MM.1S (cell line): ENCODE measurements around the gene CCDC88C.
"Not testable (repeated sequence)": the region's sequence is repeated elsewhere in the genome, so short reads cannot be mapped to it uniquely, and the experiment has no call there.

Experiments
- DNase-seq: peaks from one replicate; pipeline ENCODE4 v3.0.0-alpha.2; 2015
- H2AFZ ChIP-seq: fragments of 300-600 bp; sonication (generic); 2 replicates; pipeline ENCODE4 v1.6.0; 2016; ENCODE audit warnings: antibody characterized with exemption, low read length
- H3F3A ChIP-seq: fragments of 300-600 bp; sonication (generic); 2 replicates; pipeline ENCODE4 v1.6.1; 2016; ENCODE audit warnings: mild to moderate bottlenecking, antibody characterized with exemption, low read length, moderate library complexity, mixed read lengths; ENCODE audit not compliant: insufficient read depth
- H3K27ac ChIP-seq: fragments of 300-600 bp; sonication (generic); 2 replicates; pipeline ENCODE4 v1.5.1; 2016; ENCODE audit warnings: mild to moderate bottlenecking, low read length
- H3K27me3 ChIP-seq: fragments of 300-600 bp; sonication (generic); replicated peaks from 2 replicates; pipeline ENCODE4 v1.6.0; 2016; ENCODE audit warnings: low read length; ENCODE audit not compliant: insufficient read depth
- H3K36me3 ChIP-seq: fragments of 300-600 bp; sonication (generic); replicated peaks from 2 replicates; pipeline ENCODE4 v1.6.1; 2016; ENCODE audit warnings: mild to moderate bottlenecking, low read length, mixed read lengths; ENCODE audit not compliant: insufficient read depth
- H3K4me1 ChIP-seq: fragments of 300-600 bp; sonication (generic); 2 replicates; pipeline ENCODE4 v1.6.1; 2016; ENCODE audit warnings: low read length, mixed read lengths
- H3K4me2 ChIP-seq: fragments of 300-600 bp; sonication (generic); 2 replicates; pipeline ENCODE4 v1.6.0; 2016; ENCODE audit warnings: low read depth, low read length
- H3K4me3 ChIP-seq: fragments of 300-600 bp; sonication (generic); 2 replicates; pipeline ENCODE4 v1.5.1; 2016; ENCODE audit warnings: low read length, mixed read lengths
- H3K79me2 ChIP-seq: fragments of 300-600 bp; sonication (generic); 2 replicates; pipeline ENCODE4 v1.6.1; 2016; ENCODE audit warnings: mixed run types, low read length, mixed read lengths
- H3K9ac ChIP-seq: fragments of 300-600 bp; sonication (generic); 2 replicates; pipeline ENCODE4 v1.6.1; 2016; ENCODE audit warnings: low read length, mixed read lengths
- H3K9me2 ChIP-seq: fragments of 300-600 bp; sonication (generic); replicated peaks from 2 replicates; pipeline ENCODE4 v1.6.1; 2016; ENCODE audit warnings: mild to moderate bottlenecking, low read length, mixed read lengths; ENCODE audit not compliant: insufficient read depth
- H3K9me3 ChIP-seq: fragments of 300-600 bp; sonication (generic); replicated peaks from 2 replicates; pipeline ENCODE4 v1.6.1; 2016; ENCODE audit warnings: mild to moderate bottlenecking, low read length, mixed read lengths; ENCODE audit not compliant: insufficient read depth
- H4K20me1 ChIP-seq: fragments of 300-600 bp; sonication (generic); 2 replicates; pipeline ENCODE4 v1.6.1; 2016; ENCODE audit warnings: mild to moderate bottlenecking, low read length, moderate library complexity, mixed read lengths; ENCODE audit not compliant: insufficient read depth
- EZH2 ChIP-seq: fragments of 300-600 bp; sonication (generic); optimal IDR thresholded peaks from 2 replicates; pipeline ENCODE3; 2017; ENCODE audit warnings: low read depth, mild to moderate bottlenecking, antibody characterized with exemption, low read length, mixed read lengths
- EZH2phosphoT487 ChIP-seq: fragments of 300-600 bp; sonication (generic); IDR thresholded peaks from 2 replicates; pipeline ENCODE4 v1.6.1; 2018; ENCODE audit warnings: antibody characterized with exemption, low read length
- TF ChIP-seq, protein P1 (sequence below): fragments of 300-600 bp; sonication (generic); IDR thresholded peaks from 2 replicates; pipeline ENCODE4 v1.5.1; 2016; ENCODE audit warnings: antibody characterized with exemption, low read length, mixed read lengths

Gene CCDC88C

DNA sequence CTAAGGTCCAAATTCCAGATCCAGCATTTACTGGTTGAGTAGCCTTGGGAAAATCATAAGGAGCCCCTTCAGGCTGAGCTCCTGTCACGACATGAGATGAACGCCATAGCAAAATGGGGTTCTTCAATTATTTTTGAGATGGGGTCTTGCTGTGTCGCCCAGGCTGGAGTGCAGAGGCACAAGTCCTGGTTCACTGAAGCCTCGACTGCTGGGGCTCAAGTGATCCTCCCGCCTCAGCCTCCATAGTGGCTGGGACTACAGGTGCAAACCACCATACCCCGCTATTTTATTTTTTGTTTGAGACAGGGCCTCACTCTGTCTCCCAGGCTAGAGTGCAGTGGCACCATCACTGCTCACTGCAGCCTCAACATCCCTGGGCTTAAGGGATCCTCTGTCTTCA, 147.4 kb downstream of the CCDC88C start:
- no peaks in the 10 kb centered on the region for H3K9me2 ChIP-seq
- no peak overlapping the region for H3K27ac ChIP-seq
- H3K36me3 ChIP-seq, result no peaks in the 10 kb centered on the region
- H3K9ac ChIP-seq, result no peak overlapping the region
- no peak overlapping the region for H2AFZ ChIP-seq
- TF ChIP-seq EZH2 (no peak), EZH2phosphoT487 (no peak)
- TF ChIP-seq, protein P1, sequence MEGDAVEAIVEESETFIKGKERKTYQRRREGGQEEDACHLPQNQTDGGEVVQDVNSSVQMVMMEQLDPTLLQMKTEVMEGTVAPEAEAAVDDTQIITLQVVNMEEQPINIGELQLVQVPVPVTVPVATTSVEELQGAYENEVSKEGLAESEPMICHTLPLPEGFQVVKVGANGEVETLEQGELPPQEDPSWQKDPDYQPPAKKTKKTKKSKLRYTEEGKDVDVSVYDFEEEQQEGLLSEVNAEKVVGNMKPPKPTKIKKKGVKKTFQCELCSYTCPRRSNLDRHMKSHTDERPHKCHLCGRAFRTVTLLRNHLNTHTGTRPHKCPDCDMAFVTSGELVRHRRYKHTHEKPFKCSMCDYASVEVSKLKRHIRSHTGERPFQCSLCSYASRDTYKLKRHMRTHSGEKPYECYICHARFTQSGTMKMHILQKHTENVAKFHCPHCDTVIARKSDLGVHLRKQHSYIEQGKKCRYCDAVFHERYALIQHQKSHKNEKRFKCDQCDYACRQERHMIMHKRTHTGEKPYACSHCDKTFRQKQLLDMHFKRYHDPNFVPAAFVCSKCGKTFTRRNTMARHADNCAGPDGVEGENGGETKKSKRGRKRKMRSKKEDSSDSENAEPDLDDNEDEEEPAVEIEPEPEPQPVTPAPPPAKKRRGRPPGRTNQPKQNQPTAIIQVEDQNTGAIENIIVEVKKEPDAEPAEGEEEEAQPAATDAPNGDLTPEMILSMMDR, result no peak
- H4K20me1 ChIP-seq, result no peaks in the 10 kb centered on the region
- H3K9me3 ChIP-seq, result no peaks in the 10 kb centered on the region
- H3K27me3 ChIP-seq, result no peaks in the 10 kb centered on the region
- no peaks in the 10 kb centered on the region for H3F3A ChIP-seq
- no peak for DNase-seq
- H3K4me2 ChIP-seq, result no peak overlapping the region
- H3K4me3 ChIP-seq, result no peak overlapping the region
- no peaks in the 10 kb centered on the region for H3K4me1 ChIP-seq
- H3K79me2 ChIP-seq, result no peaks in the 10 kb centered on the region

GRCh38 chr14:91269076-91269991, 148.3 kb downstream of the CCDC88C start:
- H3K4me2 ChIP-seq, result no peak overlapping the region
- H3F3A ChIP-seq, result no peaks in the 10 kb centered on the region
- H3K79me2 ChIP-seq, result no peaks in the 10 kb centered on the region
- TF ChIP-seq EZH2, result no peak
- TF ChIP-seq EZH2phosphoT487, result no peak
- TF ChIP-seq, protein P1, result no peak
- H3K27ac ChIP-seq, result no peak overlapping the region
- H3K4me1 ChIP-seq, result no peaks in the 10 kb centered on the region
- no peaks in the 10 kb centered on the region for H3K27me3 ChIP-seq
- no peak for DNase-seq
- no peaks in the 10 kb centered on the region for H4K20me1 ChIP-seq
- H3K9ac ChIP-seq, result no peak overlapping the region
- no peak overlapping the region for H3K4me3 ChIP-seq
- H3K36me3 ChIP-seq, result no peaks in the 10 kb centered on the region
- no peaks in the 10 kb centered on the region for H3K9me3 ChIP-seq
- H2AFZ ChIP-seq, result no peak overlapping the region
- no peaks in the 10 kb centered on the region for H3K9me2 ChIP-seq

GRCh38 chr14:91267965-91268437, 149.6 kb downstream of the CCDC88C start:
- no peak for DNase-seq
- Histone ChIP-seq H2AFZ (no peak overlapping the region), H4K20me1 (no peaks in the 10 kb centered on the region), H3K9me3 (no peaks in the 10 kb centered on the region), H3K9me2 (no peaks in the 10 kb centered on the region), H3K79me2 (no peaks in the 10 kb centered on the region), H3K27ac (no peak overlapping the region), H3K36me3 (no peaks in the 10 kb centered on the region), H3F3A (no peaks in the 10 kb centered on the region), H3K4me2 (no peak overlapping the region), H3K4me3 (no peak overlapping the region), H3K9ac (no peak overlapping the region), H3K27me3 (no peaks in the 10 kb centered on the region), H3K4me1 (no peaks in the 10 kb centered on the region)
- no peak for TF ChIP-seq EZH2
- no peak for TF ChIP-seq EZH2phosphoT487
- TF ChIP-seq, protein P1, result no peak

DNA sequence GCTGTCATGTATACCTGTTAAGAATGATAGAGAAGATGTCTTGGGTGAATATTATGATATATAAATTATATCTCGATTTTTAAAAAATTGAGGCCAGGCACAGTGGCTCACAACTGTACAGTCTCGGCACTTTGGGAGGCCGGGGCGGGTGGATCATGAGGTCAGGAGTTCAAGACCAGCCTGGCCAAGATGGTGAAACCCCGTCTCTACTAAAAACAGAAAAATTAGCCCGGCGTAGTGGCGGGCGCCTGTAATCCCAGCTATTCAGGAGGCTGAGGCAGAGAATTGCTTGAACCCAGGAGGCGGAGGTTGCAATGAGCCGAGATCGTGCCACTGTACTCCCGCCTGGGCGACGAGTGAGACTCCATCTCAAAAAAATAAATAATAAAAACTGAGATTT, 151.3 kb downstream of the CCDC88C start:
- H3F3A ChIP-seq, H3K79me2 ChIP-seq, H2AFZ ChIP-seq, H3K4me1 ChIP-seq, H3K36me3 ChIP-seq, DNase-seq, H3K9ac ChIP-seq, H3K27ac ChIP-seq, H3K9me3 ChIP-seq, H3K4me3 ChIP-seq, H4K20me1 ChIP-seq, H3K9me2 ChIP-seq, H3K27me3 ChIP-seq, H3K4me2 ChIP-seq: not testable (repeated sequence)
